SK-N-SH (cell line): ENCODE data around the gene AP3S2.

Experiments
- CTCF ChIP-seq: fragments of 200-600 bp; sonication (generic); IDR thresholded peaks from 2 replicates; pipeline ENCODE4 v1.6.1; 2017; ENCODE audit warnings: antibody characterized with exemption, mild to moderate bottlenecking, moderate library complexity
- FOSL2 ChIP-seq: IDR thresholded peaks from 2 replicates; pipeline ENCODE4 v1.4.0; 2012; ENCODE audit warnings: low read depth, mild to moderate bottlenecking, moderate library complexity, borderline replicate concordance
- JUND ChIP-seq: IDR thresholded peaks from 2 replicates; pipeline ENCODE4 v1.4.0; 2012
- POLR2AphosphoS5 ChIP-seq: IDR thresholded peaks from 2 replicates; pipeline ENCODE4 v1.6.1; 2012; ENCODE audit warnings: low read depth, low read length
- REST ChIP-seq: IDR thresholded peaks from 2 replicates; pipeline ENCODE4 v1.6.1; 2012; ENCODE audit warnings: mild to moderate bottlenecking, low read depth, low read length, moderate library complexity
- USF2 ChIP-seq: fragments of 150-350 bp; IDR thresholded peaks from 2 replicates; pipeline ENCODE4 v1.6.1; 2017; ENCODE audit warnings: antibody characterized with exemption, low read length, low read depth, borderline replicate concordance
- YY1 ChIP-seq: IDR thresholded peaks from 2 replicates; pipeline ENCODE4 v1.4.0; 2012; ENCODE audit warnings: low read depth, mild to moderate bottlenecking
- ZBTB33 ChIP-seq: IDR thresholded peaks from 2 replicates; pipeline ENCODE4 v1.4.0; 2012; ENCODE audit warnings: low read depth, borderline replicate concordance

GRCh38 chr15:89781055-89781454 is 112.7 kb downstream of the AP3S2 start:
- TF ChIP-seq YY1 (no peak), USF2 (no peak), JUND (no peak), FOSL2 (no peak), ZBTB33 (no peak), REST (no peak), CTCF (no peak), POLR2AphosphoS5 (no peak)
